SK-N-SH (cell line): ENCODE measurements around the gene MAPKBP1. TPM values are rescaled to one million over a fixed set of nuclear protein-coding genes. Genes with fewer than 3 reads are reported as not detected.

Experiments
- CTCF ChIA-PET: fragments of 300-600, 350-600 bp; formaldehyde crosslinking; extraction: SDS; loops from one replicate; lab custom pipeline; 2021; lab: Yijun Ruan, JAX
- POLR2A ChIA-PET: fragments of 350-600 bp; sonication (Branson Sonifier 250); formaldehyde crosslinking; extraction: SDS; loops from one replicate; lab custom pipeline; 2020; ENCODE audit warnings: antibody characterized with exemption, inconsistent platforms; lab: Yijun Ruan, JAX
- DNase-seq: peaks from one replicate; pipeline ENCODE4 v3.0.0; 2012
- H2AFZ ChIP-seq: fragments of 200-600 bp; sonication (generic); 2 replicates; pipeline ENCODE4 v1.8.1; 2016; ENCODE audit warnings: antibody characterized with exemption, mild to moderate bottlenecking, low read depth
- H3F3A ChIP-seq: fragments of 200-600 bp; sonication (generic); replicated peaks from 2 replicates; pipeline ENCODE3; 2016; ENCODE audit warnings: antibody characterized with exemption, mild to moderate bottlenecking; ENCODE audit not compliant: insufficient read depth
- H3K27ac ChIP-seq, 2 experiments: fragments of 200-500 bp in 1 of 2; fragments of 200-600 bp in 1 of 2; sonication (Bioruptor generic) in 1 of 2; sonication (generic), shearing (Covaris generic) in 1 of 2; 2 replicates each; pipeline versions ENCODE4 v1.5.1 to v1.6.1; 2014 to 2016; ENCODE audit warnings: low read depth in 2 of 2, inconsistent platforms in 1 of 2, low read length in 1 of 2, mild to moderate bottlenecking in 1 of 2, mixed read lengths in 1 of 2
- H3K27me3 ChIP-seq: fragments of 200-600 bp; sonication (generic), shearing (Covaris generic); 2 replicates; pipeline ENCODE4 v1.6.1; 2016; ENCODE audit warnings: mixed run types; ENCODE audit not compliant: insufficient read depth
- H3K36me3 ChIP-seq, 2 experiments: fragments of 200-500 bp in 1 of 2; fragments of 200-600 bp in 1 of 2; sonication (Bioruptor generic) in 1 of 2; sonication (generic) in 1 of 2; replicated peaks in 1 of 2; 2 replicates each; pipeline versions ENCODE3 to v1.5.1; 2014 to 2016; ENCODE audit warnings: low read length in 1 of 2, mild to moderate bottlenecking in 1 of 2; ENCODE audit not compliant: insufficient read depth in 2 of 2, control insufficient read depth in 1 of 2
- H3K4me1 ChIP-seq, 2 experiments: fragments of 200-500 bp in 1 of 2; fragments of 200-600 bp in 1 of 2; sonication (Bioruptor generic) in 1 of 2; sonication (generic), shearing (Covaris generic) in 1 of 2; 2 replicates each; pipeline versions ENCODE4 v1.5.1 to v1.6.1; 2014 to 2016; ENCODE audit warnings: low read depth in 1 of 2, low read length in 1 of 2, mixed run types in 1 of 2; ENCODE audit not compliant: insufficient read depth in 2 of 2, control insufficient read depth in 1 of 2
- H3K4me2 ChIP-seq: fragments of 200-600 bp; sonication (generic), shearing (Covaris generic); 2 replicates; pipeline ENCODE4 v1.6.1; 2017; ENCODE audit warnings: mixed run types
- H3K4me3 ChIP-seq, 2 experiments: fragments of 200-500 bp in 1 of 2; fragments of 200-600 bp in 1 of 2; sonication (Bioruptor generic) in 1 of 2; sonication (generic), shearing (Covaris generic) in 1 of 2; 2 replicates each; pipeline versions ENCODE4 v1.5.1 to v1.8.1; 2014 to 2016; ENCODE audit warnings: low read depth in 2 of 2, inconsistent platforms in 1 of 2, low read length in 1 of 2, mild to moderate bottlenecking in 1 of 2, mixed read lengths in 1 of 2, moderate library complexity in 1 of 2
- H3K79me2 ChIP-seq: fragments of 200-600 bp; sonication (generic); 2 replicates; pipeline ENCODE4 v1.8.1; 2017; ENCODE audit warnings: mild to moderate bottlenecking; ENCODE audit not compliant: insufficient read depth
- H3K9ac ChIP-seq: fragments of 200-600 bp; sonication (generic); 2 replicates; pipeline ENCODE4 v1.6.1; 2017; ENCODE audit warnings: mixed run types
- H3K9me2 ChIP-seq: fragments of 200-600 bp; sonication (generic); 2 replicates; pipeline ENCODE4 v1.6.1; 2017; ENCODE audit warnings: mixed run types
- H3K9me3 ChIP-seq: fragments of 200-600 bp; sonication (generic); 2 replicates; pipeline ENCODE4 v1.6.1; 2017; ENCODE audit warnings: mixed run types, mild to moderate bottlenecking, moderate library complexity
- H4K20me1 ChIP-seq: fragments of 200-600 bp; sonication (generic); 2 replicates; pipeline ENCODE4 v1.6.1; 2017; ENCODE audit warnings: mild to moderate bottlenecking, mixed run types; ENCODE audit not compliant: insufficient read depth
- ELF1 ChIP-seq: IDR thresholded peaks from 2 replicates; pipeline ENCODE4 v1.4.0; 2012
- EP300 ChIP-seq, 2 experiments: IDR thresholded peaks; 2 replicates each; pipeline versions ENCODE4 v1.4.0 to v1.6.1; 2012; ENCODE audit warnings: borderline replicate concordance in 1 of 2, low read depth in 1 of 2, low read length in 1 of 2
- EZH2phosphoT487 ChIP-seq: fragments of 200-600 bp; sonication (generic); IDR thresholded peaks from 2 replicates; pipeline ENCODE4 v1.6.1; 2017; ENCODE audit warnings: low read depth, mixed run types, mild to moderate bottlenecking, antibody characterized with exemption, moderate library complexity, borderline replicate concordance
- GATA2 ChIP-seq: sonication (generic); formaldehyde crosslinking; IDR thresholded peaks from 2 replicates; pipeline ENCODE4 v1.5.0; 2020; ENCODE audit warnings: mild to moderate bottlenecking, missing genetic modification reagents
- JUND ChIP-seq: IDR thresholded peaks from 2 replicates; pipeline ENCODE4 v1.4.0; 2012
- MAX ChIP-seq: IDR thresholded peaks from 2 replicates; pipeline ENCODE4 v1.4.0; 2012; ENCODE audit warnings: low read depth
- MXI1 ChIP-seq: IDR thresholded peaks from 2 replicates; pipeline ENCODE4 v1.6.1; 2012; ENCODE audit warnings: mild to moderate bottlenecking, low read depth, low read length, improper control_type of control experiment
- NRF1 ChIP-seq: IDR thresholded peaks from 2 replicates; pipeline ENCODE4 v1.6.1; 2012; ENCODE audit warnings: low read depth, mild to moderate bottlenecking, low read length
- PBX3 ChIP-seq: IDR thresholded peaks from 2 replicates; pipeline ENCODE4; 2012
- POLR2AphosphoS5 ChIP-seq: IDR thresholded peaks from 2 replicates; pipeline ENCODE4 v1.6.1; 2012; ENCODE audit warnings: low read depth, low read length
- RAD21 ChIP-seq: IDR thresholded peaks from 2 replicates; pipeline ENCODE4 v1.6.1; 2012; ENCODE audit warnings: mild to moderate bottlenecking, low read length
- RCOR1 ChIP-seq: fragments of 150-350 bp; IDR thresholded peaks from 2 replicates; pipeline ENCODE4 v1.6.1; 2017; ENCODE audit warnings: antibody characterized with exemption, low read length
- REST ChIP-seq: IDR thresholded peaks from 2 replicates; pipeline ENCODE4 v1.6.1; 2012; ENCODE audit warnings: mild to moderate bottlenecking, low read depth, low read length, moderate library complexity
- RFX5 ChIP-seq: IDR thresholded peaks from 2 replicates; pipeline ENCODE4 v1.6.1; 2012; ENCODE audit warnings: mild to moderate bottlenecking, improper control_type of control experiment, low read length
- SMC3 ChIP-seq: IDR thresholded peaks from 2 replicates; pipeline ENCODE4 v1.6.1; 2012; ENCODE audit warnings: low read depth, low read length, improper control_type of control experiment
- TCF12 ChIP-seq: IDR thresholded peaks from 2 replicates; pipeline ENCODE4 v1.4.0; 2012
- TEAD4 ChIP-seq: IDR thresholded peaks from 2 replicates; pipeline ENCODE4 v1.4.0; 2012; ENCODE audit warnings: mild to moderate bottlenecking, borderline replicate concordance; ENCODE audit not compliant: insufficient read depth
- YY1 ChIP-seq: IDR thresholded peaks from 2 replicates; pipeline ENCODE4 v1.4.0; 2012; ENCODE audit warnings: low read depth, mild to moderate bottlenecking
- WGBS: methylation state at CpG from one replicate; pipeline ENCODE4 v1.1.6; 2017; ENCODE audit warnings: low lambda C conversion rate; 5-methylcytosine and 5-hydroxymethylcytosine counted together
- polyA plus RNA-seq, 3 experiments: library from polyadenylated mRNA; depleted of rRNA; stranded (reverse); fragments of >200 nt; gene quantifications; 2 replicates each; pipeline ENCODE4 v1.2.3, GENCODE V29; 2012

MAPKBP1 gene
- polyA plus RNA-seq, 1 of the 3 experiments (the other 2 are of a cell fraction) = 5.2 TPM

GRCh38 chr15:41798607-41799487 is 24.6 kb downstream of the MAPKBP1 start:
- Histone ChIP-seq H3K9ac (no peak overlapping the region), H4K20me1 (no peaks in the 10 kb centered on the region), H3K27me3 (no peaks in the 10 kb centered on the region), H3K4me2 (no peak overlapping the region; the same call in 1 of the 2 replicates), H3K27ac (no peak overlapping the region), H3K9me3 (no peaks in the 10 kb centered on the region), H3F3A (peaks cover 11% of the 10 kb centered on the region), H3K4me3 (no peak overlapping the region), H3K79me2 (peaks cover 23% of the 10 kb centered on the region), H3K9me2 (no peaks in the 10 kb centered on the region), H3K36me3 (peaks cover 0 to 15% of the 10 kb centered on the region in 2 experiments), H3K4me1 (peaks cover 17 to 30% of the 10 kb centered on the region in 2 experiments; a peak in 3 of 4 replicates), H2AFZ (no peak overlapping the region)
- no peak for TF ChIP-seq EZH2phosphoT487
- TF ChIP-seq REST = no peak
- no peak for TF ChIP-seq NRF1
- no peak for TF ChIP-seq MXI1
- no peak for TF ChIP-seq TEAD4
- no peak for TF ChIP-seq MAX
- TF ChIP-seq PBX3 = no peak
- TF ChIP-seq GATA2 (CRISPR knock-in tag) = no peak
- no peak for TF ChIP-seq EP300 (IDR thresholded peaks at IDR 0.05; ENCODE audit: borderline replicate concordance in 1 of 2, low read depth in 1 of 2, low read length in 1 of 2)
- WGBS = 82% methylated on average over 9 of the region's 9 CpGs
- DNase-seq = no peak
- ChIA-PET POLR2A (no interaction called here), CTCF (interaction anchor here (0.8 to 6.4 kb wide), 2 partner anchors 13 to 26 kb away, joined by 3 to 36 read pairs; no protein-coding TSS in a partner anchor)

GRCh38 chr15:41799488-41799805 is 25.2 kb downstream of the MAPKBP1 start:
- no peak overlapping the region for H3K27ac ChIP-seq
- no peaks in the 10 kb centered on the region for H3K9me2 ChIP-seq
- DNase-seq = no peak
- H3K27me3 ChIP-seq = no peaks in the 10 kb centered on the region
- peaks cover 20 to 30% of the 10 kb centered on the region in 2 experiments; a peak in 3 of 4 replicates for H3K4me1 ChIP-seq
- H4K20me1 ChIP-seq = no peaks in the 10 kb centered on the region
- H3K4me3 ChIP-seq = no peak overlapping the region
- no peaks in the 10 kb centered on the region for H3K9me3 ChIP-seq
- H3K36me3 ChIP-seq = peaks cover 0 to 15% of the 10 kb centered on the region in 2 experiments
- peaks cover 22% of the 10 kb centered on the region for H3K79me2 ChIP-seq
- H3F3A ChIP-seq = peaks cover 11% of the 10 kb centered on the region
- H3K9ac ChIP-seq = no peak overlapping the region
- POLR2A ChIA-PET = no interaction called here
- no peak overlapping the region; the same call in 1 of the 2 replicates for H3K4me2 ChIP-seq
- no peak overlapping the region for H2AFZ ChIP-seq
- WGBS = 94% methylated on average over 5 of the region's 5 CpGs
- TF ChIP-seq GATA2 (CRISPR knock-in tag) (no peak), MAX (no peak), YY1 (no peak), JUND (no peak), PBX3 (no peak), TEAD4 (no peak), TCF12 (no peak), POLR2AphosphoS5 (no peak), RCOR1 (no peak), RFX5 (no peak), ELF1 (no peak), RAD21 (no peak), SMC3 (no peak)
- TF ChIP-seq, all 33 proteins: peak for 0
- CTCF ChIA-PET = interaction anchor here (0.8 to 3.7 kb wide), 2 partner anchors 12 to 26 kb away, joined by 3 to 27 read pairs; no protein-coding TSS in a partner anchor
